HCT116 (cell line): Measurements from ENCODE around the gene ATG14. TPM values are rescaled to one million over a fixed set of nuclear protein-coding genes. Genes with fewer than 3 reads are reported as not detected.

Experiments used
- ATAC-seq: fragments of 200-7000 bp; cut with Tn5 transposase; 2 replicates; pipeline ENCODE4 v1.9.1; 2020; ENCODE audit warnings: mild to moderate bottlenecking, moderate library complexity
- BruUV-seq: library from RNA; stranded (reverse); fragments of 400-500 nt; replicated peaks from 2 replicates; lab custom pipeline; 2021; lab: Mats Ljungman, UMichigan
- CTCF ChIA-PET: fragments of 300-600 bp; sonication (Branson Sonifier 250); formaldehyde crosslinking; loops from one replicate; lab custom pipeline; 2021; ENCODE audit warnings: antibody characterized with exemption; lab: Charles Lee
- POLR2A ChIA-PET: fragments of 300-600, 350-600 bp; sonication (Branson Sonifier 250); formaldehyde crosslinking; loops from one replicate; lab custom pipeline; 2021; ENCODE audit warnings: antibody characterized with exemption; lab: Charles Lee
- RAD21 ChIA-PET, 2 experiments: fragments of 300-600 bp; sonication (Branson Sonifier 250); formaldehyde crosslinking; loops; one replicate each; lab custom pipeline; 2023; ENCODE audit warnings: low total read pairs in 2 of 2; ENCODE audit not compliant: uncharacterized antibody in 2 of 2, unreplicated experiment in 2 of 2, low non-redundant PET in 1 of 2; lab: Charles Lee
- DNase-seq: peaks from one replicate; pipeline ENCODE4 v3.0.0-alpha.2; 2010; ENCODE audit warnings: low read depth, low spot score
- H2AFZ ChIP-seq: fragments of 200-600 bp; shearing (Covaris generic), sonication (generic); 2 replicates; pipeline ENCODE4 v1.6.1; 2017; ENCODE audit warnings: low read depth, mixed run types, mixed read lengths, antibody characterized with exemption, low read length; ENCODE audit not compliant: poor library complexity, severe bottlenecking
- H3K27ac ChIP-seq: 2 replicates; pipeline ENCODE4 v1.5.1; 2012; ENCODE audit warnings: low read depth, low read length
- H3K27me3 ChIP-seq: fragments of 200-600 bp; sonication (generic); 2 replicates; pipeline ENCODE4 v1.6.1; 2016; ENCODE audit warnings: mixed run types, low read length, mixed read lengths; ENCODE audit not compliant: insufficient read depth
- H3K36me3 ChIP-seq, 2 experiments: fragments of 200-500 bp in 1 of 2; fragments of 200-600 bp in 1 of 2; sonication (Bioruptor generic) in 1 of 2; sonication (generic) in 1 of 2; 2 replicates each; pipeline versions ENCODE4 v1.5.1 to v1.6.1; 2014 to 2016; ENCODE audit warnings: low read length in 2 of 2, inconsistent platforms in 1 of 2, mixed read lengths in 1 of 2, mixed run types in 1 of 2; ENCODE audit not compliant: insufficient read depth in 2 of 2, control insufficient read depth in 1 of 2
- H3K4me1 ChIP-seq, 2 experiments: fragments of 200-600 bp in 1 of 2; sonication (generic) in 1 of 2; 2 replicates each; pipeline versions ENCODE4 v1.5.1 to v1.6.1; 2012 to 2017; ENCODE audit warnings: low read length in 2 of 2, inconsistent platforms in 1 of 2, mild to moderate bottlenecking in 1 of 2, mixed read lengths in 1 of 2, mixed run types in 1 of 2, moderate library complexity in 1 of 2; ENCODE audit not compliant: insufficient read depth in 2 of 2, control insufficient read depth in 1 of 2
- H3K4me2 ChIP-seq: fragments of 200-600 bp; sonication (generic); 2 replicates; pipeline ENCODE4 v1.6.1; 2017; ENCODE audit warnings: mixed run types, low read length, mixed read lengths
- H3K4me3 ChIP-seq, 2 experiments: fragments of 200-600 bp in 1 of 2; sonication (generic) in 1 of 2; replicated peaks in 1 of 2; 2 replicates each; pipeline ENCODE4 v1.5.1; 2011 to 2016; ENCODE audit warnings: low read length in 2 of 2, control low read depth in 1 of 2, low read depth in 1 of 2, mild to moderate bottlenecking in 1 of 2, mixed read lengths in 1 of 2, mixed run types in 1 of 2
- H3K79me2 ChIP-seq: fragments of 200-600 bp; sonication (generic); 2 replicates; pipeline ENCODE4 v1.6.1; 2017; ENCODE audit warnings: mild to moderate bottlenecking, mixed run types, low read length, moderate library complexity, mixed read lengths; ENCODE audit not compliant: insufficient read depth
- H3K9ac ChIP-seq: fragments of 200-600 bp; sonication (generic); 2 replicates; pipeline ENCODE4 v1.6.1; 2016; ENCODE audit warnings: low read length, mixed read lengths
- H3K9me2 ChIP-seq: fragments of 200-600 bp; sonication (generic), shearing (Covaris generic); 2 replicates; pipeline ENCODE4 v1.6.1; 2017; ENCODE audit warnings: mixed run types, mild to moderate bottlenecking, moderate library complexity; ENCODE audit not compliant: insufficient read depth
- H3K9me3 ChIP-seq, 2 experiments: fragments of 200-500 bp in 1 of 2; fragments of 200-600 bp in 1 of 2; sonication (Bioruptor generic) in 1 of 2; sonication (generic) in 1 of 2; 2 replicates each; pipeline ENCODE4 v1.6.1; 2014 to 2017; ENCODE audit warnings: low read length in 2 of 2, mixed read lengths in 2 of 2, inconsistent platforms in 1 of 2, low read depth in 1 of 2, mild to moderate bottlenecking in 1 of 2, mixed run types in 1 of 2, moderate library complexity in 1 of 2; ENCODE audit not compliant: control insufficient read depth in 1 of 2, insufficient read depth in 1 of 2
- H4K20me1 ChIP-seq: fragments of 200-600 bp; sonication (generic), shearing (Covaris generic); 2 replicates; pipeline ENCODE4 v1.6.1; 2017; ENCODE audit warnings: mixed run types, mild to moderate bottlenecking, moderate library complexity; ENCODE audit not compliant: insufficient read depth
- CTCF ChIP-seq, 3 experiments: fragments of 200-600 bp in 1 of 3; sonication (generic) in 1 of 3; IDR thresholded peaks in 2 of 3; conservative IDR thresholded peaks in 1 of 3; 2 replicates each; pipeline ENCODE4 v1.5.1; 2012 to 2017; ENCODE audit warnings: low read depth in 2 of 3, low read length in 2 of 3, antibody characterized with exemption in 1 of 3, borderline replicate concordance in 1 of 3, control low read depth in 1 of 3, mild to moderate bottlenecking in 1 of 3, mixed read lengths in 1 of 3, mixed run types in 1 of 3, moderate library complexity in 1 of 3; ENCODE audit not compliant: insufficient read depth in 1 of 3
- EGR1 ChIP-seq: IDR thresholded peaks from 2 replicates; pipeline ENCODE4 v1.6.1; 2012; ENCODE audit warnings: low read depth
- EZH2 ChIP-seq: fragments of 200-600 bp; sonication (generic); IDR thresholded peaks from 2 replicates; pipeline ENCODE4 v1.6.1; 2017; ENCODE audit warnings: antibody characterized with exemption, mixed run types
- EZH2phosphoT487 ChIP-seq: fragments of 200-600 bp; IDR thresholded peaks from 2 replicates; pipeline ENCODE4 v1.6.1; 2018; ENCODE audit warnings: antibody characterized with exemption, borderline replicate concordance
- JUND ChIP-seq: IDR thresholded peaks from 2 replicates; pipeline ENCODE4 v1.6.1; 2012
- MAX ChIP-seq: IDR thresholded peaks from 2 replicates; pipeline ENCODE4 v1.6.1; 2012
- RAD21 ChIP-seq: IDR thresholded peaks from 2 replicates; pipeline ENCODE4 v1.6.1; 2012; ENCODE audit warnings: low read depth, mild to moderate bottlenecking
- TCF7L2 ChIP-seq: IDR thresholded peaks from 2 replicates; pipeline ENCODE4 v1.7.0; 2011; ENCODE audit warnings: borderline replicate concordance, inconsistent platforms; ENCODE audit not compliant: insufficient read depth, insufficient read length; ENCODE audit errors: extremely low read depth
- ZBTB33 ChIP-seq: IDR thresholded peaks from 2 replicates; pipeline ENCODE4 v1.6.1; 2011; ENCODE audit warnings: mild to moderate bottlenecking, low read length, moderate library complexity; ENCODE audit not compliant: insufficient replicate concordance; ENCODE audit errors: extremely low read depth
- ZFX ChIP-seq: fragments of 450-650 bp; IDR thresholded peaks from 2 replicates; pipeline ENCODE4 v1.6.1; 2017
- intact Hi-C: fragments of 100-400 bp; cut with micrococcal nuclease; formaldehyde crosslinking; loops from 2 replicates; pipeline ENCODE4 v1.10.0; 2022
- total RNA-seq: library from RNA; stranded (reverse); gene quantifications from one replicate; pipeline ENCODE4 v1.2.1, GENCODE V29; 2021; ENCODE audit not compliant: unreplicated experiment

ATG14 gene
- total RNA-seq, 1 experiment from 2014 or later = 9.9 TPM

GRCh38 chr14:55412676-55413075 lies 1.0 kb upstream of the ATG14 start:
- no peak for TF ChIP-seq TCF7L2
- ATAC-seq (no peak), DNase-seq (no peak)
- no peaks in the 10 kb centered on the region for H3K36me3 ChIP-seq
- H3K9me2 ChIP-seq = no peaks in the 10 kb centered on the region
- peak overlapping the region; percentile 98 for H2AFZ ChIP-seq
- no peaks in the 10 kb centered on the region for H3K9me3 ChIP-seq
- ChIA-PET POLR2A (no interaction called here), CTCF (no interaction called here), RAD21 (no interaction called here)
- no peak overlapping the region for H3K9ac ChIP-seq
- no peaks in the 10 kb centered on the region for H3K27me3 ChIP-seq
- no TSS peak for BruUV-seq
- no peaks in the 10 kb centered on the region for H4K20me1 ChIP-seq
- H3K4me3 ChIP-seq = no peak overlapping the region
- peaks cover 31% of the 10 kb centered on the region for H3K79me2 ChIP-seq
- intact Hi-C loops = no loop called here
- no peak overlapping the region for H3K27ac ChIP-seq
- peak overlapping the region; percentile 98 for H3K4me2 ChIP-seq
- peaks cover 9 to 20% of the 10 kb centered on the region in 2 experiments for H3K4me1 ChIP-seq

GRCh38 chr14:55410876-55411275 lies 754 bp downstream of the ATG14 start:
- POLR2A ChIA-PET = interaction anchor here (1.1 kb wide), 1 partner anchor 13 kb away, joined by 3 read pairs; no protein-coding TSS in a partner anchor
- no peaks in the 10 kb centered on the region for H3K9me3 ChIP-seq
- DNase-seq = no peak

More at GRCh38 chr14:55410876-55411275, 754 bp downstream of the ATG14 start:
- peak overlapping the region; percentile 84 to 94 for H3K4me3 ChIP-seq
- peak overlapping the region; percentile 77 for H3K9ac ChIP-seq
- RAD21 ChIA-PET = no interaction called here
- H2AFZ ChIP-seq = no peak overlapping the region
- no peaks in the 10 kb centered on the region for H3K36me3 ChIP-seq
- H3K79me2 ChIP-seq = peaks cover 38% of the 10 kb centered on the region
- CTCF ChIA-PET = interaction anchor here (1.3 kb wide), 1 partner anchor 1071 kb away, joined by 3 read pairs; no protein-coding TSS in a partner anchor
- H4K20me1 ChIP-seq = no peaks in the 10 kb centered on the region
- peaks cover 9 to 20% of the 10 kb centered on the region in 2 experiments for H3K4me1 ChIP-seq
- no peak for ATAC-seq
- no peaks in the 10 kb centered on the region for H3K9me2 ChIP-seq
- H3K4me2 ChIP-seq = peak overlapping the region; percentile 98
- H3K27me3 ChIP-seq = no peaks in the 10 kb centered on the region
- no peak for TF ChIP-seq JUND
- TF ChIP-seq MAX = no peak
- TF ChIP-seq CTCF (IDR thresholded peaks at IDR 0.05 in 2 of 3, conservative IDR thresholded peaks at IDR 0.05 in 1 of 3; ENCODE audit: borderline replicate concordance in 1 of 3, insufficient read depth in 1 of 3, low read depth in 2 of 3, low read length in 2 of 3) = no peak
- no peak for TF ChIP-seq EZH2phosphoT487
- no peak for TF ChIP-seq ZBTB33
- no peak for TF ChIP-seq EZH2
- TF ChIP-seq ZFX = no peak
- TF ChIP-seq EGR1 = no peak
- TF ChIP-seq RAD21 = no peak
- intact Hi-C loops = no loop called here
- no peak overlapping the region for H3K27ac ChIP-seq
- no TSS peak for BruUV-seq
